GM19025 (cell line): ENCODE measurements around the gene MRPL58.

Experiments used
- ATAC-seq: cut with Tn5 transposase; IDR thresholded peaks from one replicate; pipeline ENCODE4 v1.9.1; 2021; ENCODE audit warnings: mild to moderate bottlenecking, low read depth, moderate library complexity; ENCODE audit not compliant: unreplicated experiment

Gene MRPL58

DNA sequence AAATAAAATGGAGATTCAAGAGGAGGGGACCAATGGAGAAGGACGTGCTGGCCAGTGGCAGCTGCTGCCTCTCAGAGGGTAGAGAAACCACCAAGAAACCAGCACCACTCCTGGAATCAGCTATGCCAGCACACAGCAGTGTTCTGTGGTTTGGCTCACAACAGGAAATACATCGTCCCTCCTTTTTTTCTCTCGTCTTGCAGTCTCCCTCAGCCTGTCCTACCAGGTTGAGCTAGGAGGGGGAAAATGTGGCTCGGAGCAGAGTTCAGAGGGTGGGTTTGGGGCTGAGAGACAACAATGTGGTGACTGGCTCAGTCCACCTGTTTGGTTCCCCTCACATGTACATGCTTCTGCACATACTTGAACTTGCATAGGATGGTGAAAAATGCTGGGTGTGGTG lies 55.4 kb downstream of the MRPL58 start:
- ATAC-seq = no peak

DNA sequence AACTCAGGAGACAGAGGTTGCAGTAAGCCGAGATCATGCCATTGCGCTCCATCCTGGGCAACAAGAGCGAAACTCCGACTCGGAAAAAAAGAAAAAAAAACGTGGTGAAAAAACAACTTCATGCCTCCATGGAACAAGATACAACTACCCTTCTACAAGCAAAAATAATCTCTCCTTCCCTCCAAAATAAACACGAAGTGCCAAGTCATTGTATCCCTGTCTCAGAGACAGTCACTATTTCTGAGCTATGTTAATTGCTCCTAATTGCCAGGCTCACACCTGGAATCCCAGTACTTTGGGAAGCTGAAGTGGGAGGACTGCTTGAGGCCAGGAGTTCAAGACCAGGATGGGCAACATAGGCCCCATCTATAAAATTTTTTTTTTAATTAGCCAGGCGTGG lies 56.3 kb downstream of the MRPL58 start:
- no peak for ATAC-seq

DNA sequence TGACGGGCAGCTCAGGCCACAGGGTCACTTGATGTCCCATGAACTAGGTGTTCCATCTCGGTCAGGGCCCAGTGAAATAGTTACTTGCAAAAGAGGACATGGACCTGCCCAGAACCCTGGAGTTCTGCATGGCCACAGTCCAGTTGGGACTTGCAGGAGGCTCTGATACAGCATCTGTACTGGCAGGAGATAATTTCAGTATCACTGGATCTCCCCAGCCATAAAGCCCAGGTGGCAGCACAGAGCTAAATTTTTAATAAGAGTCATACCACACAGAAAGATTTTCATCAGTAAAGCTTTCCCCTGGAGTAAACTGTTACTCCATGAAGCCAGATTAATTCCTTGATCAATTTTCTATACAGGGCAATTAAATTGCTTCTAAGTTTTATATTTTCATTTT lies 57.3 kb downstream of the MRPL58 start:
- ATAC-seq = no peak
